GM23338 (cell line): ENCODE measurements around the gene SSTR5.

Experiments
- CREB1 ChIP-seq: fragments of 250-450 bp; sonication (Bioruptor Pico); IDR thresholded peaks from 2 replicates; pipeline ENCODE4 v1.5.0; 2020; ENCODE audit warnings: low read depth, mild to moderate bottlenecking, moderate library complexity
- ETS1 ChIP-seq: IDR thresholded peaks from 2 replicates; pipeline ENCODE4 v1.6.1; 2016; ENCODE audit warnings: antibody characterized with exemption
- EZH2 ChIP-seq: fragments of 200-600 bp; sonication (generic); IDR thresholded peaks from one replicate; pipeline ENCODE4 v1.8.0; 2017; ENCODE audit warnings: antibody characterized with exemption, mild to moderate bottlenecking, low read depth; ENCODE audit not compliant: unreplicated experiment
- EZH2phosphoT487 ChIP-seq: fragments of 200-600 bp; sonication (generic); IDR thresholded peaks from one replicate; pipeline ENCODE4 v1.8.1; 2018; ENCODE audit warnings: antibody characterized with exemption; ENCODE audit not compliant: unreplicated experiment
- JUNB ChIP-seq: IDR thresholded peaks from one replicate; pipeline ENCODE4 v1.6.1; 2016; ENCODE audit warnings: antibody characterized with exemption; ENCODE audit not compliant: unreplicated experiment
- NANOG ChIP-seq: IDR thresholded peaks from 2 replicates; pipeline ENCODE4 v1.6.1; 2016; ENCODE audit warnings: antibody characterized with exemption, borderline replicate concordance
- POLR2AphosphoS5 ChIP-seq: IDR thresholded peaks from 2 replicates; pipeline ENCODE4 v1.6.1; 2016; ENCODE audit warnings: antibody characterized with exemption, low read depth
- ZNF114 ChIP-seq: fragments of 250-450 bp; sonication (Bioruptor Pico); IDR thresholded peaks from 2 replicates; pipeline ENCODE4 v1.5.0; 2020; ENCODE audit warnings: mild to moderate bottlenecking, moderate library complexity
- TF ChIP-seq, protein P1 (sequence below), 2 experiments: fragments of 200-600 bp in 1 of 2; sonication (generic) in 1 of 2; conservative IDR thresholded peaks; 2 replicates each; pipeline versions ENCODE4 v1.5.1 to v1.6.1; 2016 to 2017; ENCODE audit warnings: antibody characterized with exemption in 2 of 2, low read depth in 2 of 2, mild to moderate bottlenecking in 2 of 2, moderate library complexity in 1 of 2
- TF ChIP-seq, protein P2 (sequence below): IDR thresholded peaks from one replicate; pipeline ENCODE4 v1.6.1; 2018; ENCODE audit warnings: antibody characterized with exemption; ENCODE audit not compliant: unreplicated experiment
- TF ChIP-seq, protein P3 (sequence below): fragments of 250-450 bp; sonication (Bioruptor Pico); IDR thresholded peaks from 2 replicates; pipeline ENCODE4 v1.5.0; 2020; ENCODE audit warnings: mild to moderate bottlenecking, moderate library complexity

DNA sequence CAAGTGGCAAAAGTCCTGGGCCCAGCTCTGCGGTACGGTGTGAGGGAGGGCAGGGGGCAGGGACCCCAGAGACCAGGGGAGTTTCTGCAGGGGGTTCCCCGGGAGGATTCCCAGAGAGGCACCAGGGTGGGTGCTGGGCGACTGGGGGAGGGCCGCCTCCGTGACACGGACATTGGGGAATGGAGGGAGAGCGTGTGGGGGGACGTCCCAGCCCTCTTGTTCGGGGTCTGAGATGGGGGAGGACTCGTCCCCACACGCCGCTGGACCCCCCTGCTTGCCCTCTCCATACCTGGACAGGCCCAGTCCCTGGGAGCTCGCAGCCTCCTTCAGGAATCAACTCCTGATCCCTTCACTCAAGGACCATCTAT is 49.8 kb downstream of the SSTR5 start:
- TF ChIP-seq JUNB (no peak), POLR2AphosphoS5 (no peak), EZH2 (no peak), EZH2phosphoT487 (no peak), CREB1 (CRISPR knock-in tag) (no peak), ZNF114 (no peak), ETS1 (no peak), NANOG (no peak)
- TF ChIP-seq, protein P1, sequence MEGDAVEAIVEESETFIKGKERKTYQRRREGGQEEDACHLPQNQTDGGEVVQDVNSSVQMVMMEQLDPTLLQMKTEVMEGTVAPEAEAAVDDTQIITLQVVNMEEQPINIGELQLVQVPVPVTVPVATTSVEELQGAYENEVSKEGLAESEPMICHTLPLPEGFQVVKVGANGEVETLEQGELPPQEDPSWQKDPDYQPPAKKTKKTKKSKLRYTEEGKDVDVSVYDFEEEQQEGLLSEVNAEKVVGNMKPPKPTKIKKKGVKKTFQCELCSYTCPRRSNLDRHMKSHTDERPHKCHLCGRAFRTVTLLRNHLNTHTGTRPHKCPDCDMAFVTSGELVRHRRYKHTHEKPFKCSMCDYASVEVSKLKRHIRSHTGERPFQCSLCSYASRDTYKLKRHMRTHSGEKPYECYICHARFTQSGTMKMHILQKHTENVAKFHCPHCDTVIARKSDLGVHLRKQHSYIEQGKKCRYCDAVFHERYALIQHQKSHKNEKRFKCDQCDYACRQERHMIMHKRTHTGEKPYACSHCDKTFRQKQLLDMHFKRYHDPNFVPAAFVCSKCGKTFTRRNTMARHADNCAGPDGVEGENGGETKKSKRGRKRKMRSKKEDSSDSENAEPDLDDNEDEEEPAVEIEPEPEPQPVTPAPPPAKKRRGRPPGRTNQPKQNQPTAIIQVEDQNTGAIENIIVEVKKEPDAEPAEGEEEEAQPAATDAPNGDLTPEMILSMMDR (conservative IDR thresholded peaks at IDR 0.05; ENCODE audit: low read depth in 2 of 2), result no peak
- TF ChIP-seq, protein P2, sequence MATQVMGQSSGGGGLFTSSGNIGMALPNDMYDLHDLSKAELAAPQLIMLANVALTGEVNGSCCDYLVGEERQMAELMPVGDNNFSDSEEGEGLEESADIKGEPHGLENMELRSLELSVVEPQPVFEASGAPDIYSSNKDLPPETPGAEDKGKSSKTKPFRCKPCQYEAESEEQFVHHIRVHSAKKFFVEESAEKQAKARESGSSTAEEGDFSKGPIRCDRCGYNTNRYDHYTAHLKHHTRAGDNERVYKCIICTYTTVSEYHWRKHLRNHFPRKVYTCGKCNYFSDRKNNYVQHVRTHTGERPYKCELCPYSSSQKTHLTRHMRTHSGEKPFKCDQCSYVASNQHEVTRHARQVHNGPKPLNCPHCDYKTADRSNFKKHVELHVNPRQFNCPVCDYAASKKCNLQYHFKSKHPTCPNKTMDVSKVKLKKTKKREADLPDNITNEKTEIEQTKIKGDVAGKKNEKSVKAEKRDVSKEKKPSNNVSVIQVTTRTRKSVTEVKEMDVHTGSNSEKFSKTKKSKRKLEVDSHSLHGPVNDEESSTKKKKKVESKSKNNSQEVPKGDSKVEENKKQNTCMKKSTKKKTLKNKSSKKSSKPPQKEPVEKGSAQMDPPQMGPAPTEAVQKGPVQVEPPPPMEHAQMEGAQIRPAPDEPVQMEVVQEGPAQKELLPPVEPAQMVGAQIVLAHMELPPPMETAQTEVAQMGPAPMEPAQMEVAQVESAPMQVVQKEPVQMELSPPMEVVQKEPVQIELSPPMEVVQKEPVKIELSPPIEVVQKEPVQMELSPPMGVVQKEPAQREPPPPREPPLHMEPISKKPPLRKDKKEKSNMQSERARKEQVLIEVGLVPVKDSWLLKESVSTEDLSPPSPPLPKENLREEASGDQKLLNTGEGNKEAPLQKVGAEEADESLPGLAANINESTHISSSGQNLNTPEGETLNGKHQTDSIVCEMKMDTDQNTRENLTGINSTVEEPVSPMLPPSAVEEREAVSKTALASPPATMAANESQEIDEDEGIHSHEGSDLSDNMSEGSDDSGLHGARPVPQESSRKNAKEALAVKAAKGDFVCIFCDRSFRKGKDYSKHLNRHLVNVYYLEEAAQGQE, result no peak
- TF ChIP-seq, protein P3, sequence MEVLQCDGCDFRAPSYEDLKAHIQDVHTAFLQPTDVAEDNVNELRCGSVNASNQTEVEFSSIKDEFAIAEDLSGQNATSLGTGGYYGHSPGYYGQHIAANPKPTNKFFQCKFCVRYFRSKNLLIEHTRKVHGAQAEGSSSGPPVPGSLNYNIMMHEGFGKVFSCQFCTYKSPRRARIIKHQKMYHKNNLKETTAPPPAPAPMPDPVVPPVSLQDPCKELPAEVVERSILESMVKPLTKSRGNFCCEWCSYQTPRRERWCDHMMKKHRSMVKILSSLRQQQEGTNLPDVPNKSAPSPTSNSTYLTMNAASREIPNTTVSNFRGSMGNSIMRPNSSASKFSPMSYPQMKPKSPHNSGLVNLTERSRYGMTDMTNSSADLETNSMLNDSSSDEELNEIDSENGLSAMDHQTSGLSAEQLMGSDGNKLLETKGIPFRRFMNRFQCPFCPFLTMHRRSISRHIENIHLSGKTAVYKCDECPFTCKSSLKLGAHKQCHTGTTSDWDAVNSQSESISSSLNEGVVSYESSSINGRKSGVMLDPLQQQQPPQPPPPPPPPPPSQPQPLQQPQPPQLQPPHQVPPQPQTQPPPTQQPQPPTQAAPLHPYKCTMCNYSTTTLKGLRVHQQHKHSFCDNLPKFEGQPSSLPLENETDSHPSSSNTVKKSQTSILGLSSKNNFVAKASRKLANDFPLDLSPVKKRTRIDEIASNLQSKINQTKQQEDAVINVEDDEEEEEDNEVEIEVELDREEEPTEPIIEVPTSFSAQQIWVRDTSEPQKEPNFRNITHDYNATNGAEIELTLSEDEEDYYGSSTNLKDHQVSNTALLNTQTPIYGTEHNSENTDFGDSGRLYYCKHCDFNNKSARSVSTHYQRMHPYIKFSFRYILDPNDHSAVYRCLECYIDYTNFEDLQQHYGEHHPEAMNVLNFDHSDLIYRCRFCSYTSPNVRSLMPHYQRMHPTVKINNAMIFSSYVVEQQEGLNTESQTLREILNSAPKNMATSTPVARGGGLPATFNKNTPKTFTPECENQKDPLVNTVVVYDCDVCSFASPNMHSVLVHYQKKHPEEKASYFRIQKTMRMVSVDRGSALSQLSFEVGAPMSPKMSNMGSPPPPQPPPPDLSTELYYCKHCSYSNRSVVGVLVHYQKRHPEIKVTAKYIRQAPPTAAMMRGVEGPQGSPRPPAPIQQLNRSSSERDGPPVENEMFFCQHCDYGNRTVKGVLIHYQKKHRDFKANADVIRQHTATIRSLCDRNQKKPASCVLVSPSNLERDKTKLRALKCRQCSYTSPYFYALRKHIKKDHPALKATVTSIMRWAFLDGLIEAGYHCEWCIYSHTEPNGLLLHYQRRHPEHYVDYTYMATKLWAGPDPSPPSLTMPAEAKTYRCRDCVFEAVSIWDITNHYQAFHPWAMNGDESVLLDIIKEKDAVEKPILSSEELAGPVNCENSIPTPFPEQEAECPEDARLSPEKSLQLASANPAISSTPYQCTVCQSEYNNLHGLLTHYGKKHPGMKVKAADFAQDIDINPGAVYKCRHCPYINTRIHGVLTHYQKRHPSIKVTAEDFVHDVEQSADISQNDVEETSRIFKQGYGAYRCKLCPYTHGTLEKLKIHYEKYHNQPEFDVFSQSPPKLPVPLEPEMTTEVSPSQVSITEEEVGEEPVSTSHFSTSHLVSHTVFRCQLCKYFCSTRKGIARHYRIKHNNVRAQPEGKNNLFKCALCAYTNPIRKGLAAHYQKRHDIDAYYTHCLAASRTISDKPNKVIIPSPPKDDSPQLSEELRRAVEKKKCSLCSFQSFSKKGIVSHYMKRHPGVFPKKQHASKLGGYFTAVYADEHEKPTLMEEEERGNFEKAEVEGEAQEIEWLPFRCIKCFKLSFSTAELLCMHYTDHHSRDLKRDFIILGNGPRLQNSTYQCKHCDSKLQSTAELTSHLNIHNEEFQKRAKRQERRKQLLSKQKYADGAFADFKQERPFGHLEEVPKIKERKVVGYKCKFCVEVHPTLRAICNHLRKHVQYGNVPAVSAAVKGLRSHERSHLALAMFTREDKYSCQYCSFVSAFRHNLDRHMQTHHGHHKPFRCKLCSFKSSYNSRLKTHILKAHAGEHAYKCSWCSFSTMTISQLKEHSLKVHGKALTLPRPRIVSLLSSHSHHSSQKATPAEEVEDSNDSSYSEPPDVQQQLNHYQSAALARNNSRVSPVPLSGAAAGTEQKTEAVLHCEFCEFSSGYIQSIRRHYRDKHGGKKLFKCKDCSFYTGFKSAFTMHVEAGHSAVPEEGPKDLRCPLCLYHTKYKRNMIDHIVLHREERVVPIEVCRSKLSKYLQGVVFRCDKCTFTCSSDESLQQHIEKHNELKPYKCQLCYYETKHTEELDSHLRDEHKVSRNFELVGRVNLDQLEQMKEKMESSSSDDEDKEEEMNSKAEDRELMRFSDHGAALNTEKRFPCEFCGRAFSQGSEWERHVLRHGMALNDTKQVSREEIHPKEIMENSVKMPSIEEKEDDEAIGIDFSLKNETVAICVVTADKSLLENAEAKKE, result no peak
